GM12878 (cell line): Measurements from ENCODE around the gene MTF2. TPM values are rescaled to one million over a fixed set of nuclear protein-coding genes. Genes with fewer than 3 reads are reported as not detected.

Source experiments
- ATAC-seq: fragments of 200-7000 bp; cut with Tn5 transposase; 3 replicates; pipeline ENCODE4 v1.9.1; 2020; ENCODE audit warnings: mild to moderate bottlenecking, moderate library complexity
- BruUV-seq: library from RNA; stranded (reverse); fragments of 400-500 nt; replicated peaks from 2 replicates; lab custom pipeline; 2021; lab: Mats Ljungman, UMichigan
- CTCF ChIA-PET: fragments of 300-600 bp; sonication (Branson Sonifier 250); formaldehyde crosslinking; extraction: SDS; loops from one replicate; lab custom pipeline; 2021; ENCODE audit warnings: inconsistent platforms; lab: Yijun Ruan, JAX
- POLR2A ChIA-PET: fragments of 350-600 bp; formaldehyde crosslinking; extraction: SDS; loops from one replicate; lab custom pipeline; 2021; ENCODE audit warnings: inconsistent platforms; lab: Charles Lee
- RAD21 ChIA-PET: fragments of 300-600 bp; sonication (Branson Sonifier 250); formaldehyde crosslinking; loops from one replicate; lab custom pipeline; 2023; ENCODE audit warnings: antibody characterized with exemption; ENCODE audit not compliant: unreplicated experiment; lab: Charles Lee
- SMC1A ChIA-PET: fragments of 300-600 bp; sonication (Branson Sonifier 250); formaldehyde crosslinking; loops from one replicate; lab custom pipeline; 2023; ENCODE audit not compliant: unreplicated experiment, uncharacterized antibody; lab: Charles Lee
- DNase-seq: peaks from one replicate; pipeline ENCODE4 v3.0.0-alpha.2; 2011; ENCODE audit warnings: low read depth, low spot score
- FAIRE-seq: peaks from 3 replicates; lab custom pipeline; 2011; peaks lifted over from hg19 to GRCh38; lab: Jason Lieb, UNC
- H2AFZ ChIP-seq: 2 replicates; pipeline ENCODE4 v1.6.0; 2011; ENCODE audit warnings: low read depth, low read length, control low read depth; ENCODE audit not compliant: control insufficient read depth
- H3K27ac ChIP-seq: 2 replicates; pipeline ENCODE4 v1.5.1; 2011; ENCODE audit warnings: control low read depth; ENCODE audit not compliant: control insufficient read depth, insufficient read depth
- H3K27me3 ChIP-seq, 2 experiments: replicated peaks in 1 of 2; 2 replicates each; pipeline versions ENCODE4 v1.6.0 to v1.6.1; 2011; ENCODE audit warnings: low read length in 1 of 2; ENCODE audit not compliant: control insufficient read depth in 2 of 2, insufficient read depth in 2 of 2
- H3K36me3 ChIP-seq, 2 experiments: 2 replicates each; pipeline ENCODE4 v1.5.1; 2011; ENCODE audit warnings: low read length in 1 of 2; ENCODE audit not compliant: control insufficient read depth in 2 of 2, insufficient read depth in 2 of 2
- H3K4me1 ChIP-seq: 2 replicates; pipeline ENCODE4 v1.6.1; 2011; ENCODE audit warnings: mild to moderate bottlenecking, low read length, moderate library complexity, mixed read lengths; ENCODE audit not compliant: control insufficient read depth, insufficient read depth
- H3K4me2 ChIP-seq: 2 replicates; pipeline ENCODE4 v1.6.0; 2011; ENCODE audit warnings: control low read depth; ENCODE audit not compliant: control insufficient read depth, insufficient read depth
- H3K4me3 ChIP-seq: fragments of 200-600 bp; sonication (generic); 2 replicates; pipeline ENCODE4 v1.5.1; 2016
- H3K79me2 ChIP-seq: 2 replicates; pipeline ENCODE4 v1.6.0; 2011; ENCODE audit warnings: low read length; ENCODE audit not compliant: control insufficient read depth, insufficient read depth
- H3K9ac ChIP-seq: 2 replicates; pipeline ENCODE4 v1.8.0; 2011; ENCODE audit warnings: low read length, control low read depth, mixed read lengths; ENCODE audit not compliant: control insufficient read depth, insufficient read depth
- H3K9me3 ChIP-seq: replicated peaks from 3 replicates; pipeline ENCODE4 v1.5.1; 2011; ENCODE audit warnings: mild to moderate bottlenecking, low read length; ENCODE audit not compliant: control insufficient read depth, insufficient read depth
- H4K20me1 ChIP-seq: 2 replicates; pipeline ENCODE4 v1.6.0; 2011; ENCODE audit not compliant: control insufficient read depth, insufficient read depth
- BACH1 ChIP-seq: fragments of 450-650 bp; IDR thresholded peaks from 2 replicates; pipeline ENCODE4 v1.6.1; 2017; ENCODE audit warnings: mild to moderate bottlenecking, borderline replicate concordance
- CBX5 ChIP-seq: sonication (generic); IDR thresholded peaks from 2 replicates; pipeline ENCODE4 v1.6.1; 2016; ENCODE audit warnings: low read depth, moderate library complexity, mild to moderate bottlenecking, inconsistent platforms
- CTCF ChIP-seq, 3 experiments: IDR thresholded peaks in 2 of 3; conservative IDR thresholded peaks in 1 of 3; 2 replicates each; pipeline ENCODE4 v1.5.1; 2011; ENCODE audit warnings: low read depth in 3 of 3, low read length in 3 of 3, mild to moderate bottlenecking in 3 of 3, control low read depth in 2 of 3, moderate library complexity in 2 of 3, inconsistent platforms in 1 of 3, mixed read lengths in 1 of 3; ENCODE audit not compliant: control insufficient read depth in 2 of 3, insufficient read depth in 1 of 3; ENCODE audit errors: extremely low read depth in 1 of 3
- IKZF2 ChIP-seq, 2 experiments: fragments of 450-650 bp; IDR thresholded peaks; 2 replicates each; pipeline ENCODE4 v1.6.1; 2017; ENCODE audit warnings: mild to moderate bottlenecking in 2 of 2, moderate library complexity in 2 of 2
- NFXL1 ChIP-seq: fragments of 450-650 bp; IDR thresholded peaks from 2 replicates; pipeline ENCODE4 v1.6.1; 2017; ENCODE audit warnings: antibody characterized with exemption, mild to moderate bottlenecking, borderline replicate concordance
- POLR2A ChIP-seq: IDR thresholded peaks from 2 replicates; pipeline ENCODE4 v1.6.1; 2011; ENCODE audit warnings: low read depth, mild to moderate bottlenecking, low read length
- RB1 ChIP-seq: fragments of 450-650 bp; formaldehyde crosslinking; IDR thresholded peaks from 2 replicates; pipeline ENCODE4 v1.6.1; 2017; ENCODE audit warnings: mild to moderate bottlenecking, borderline replicate concordance
- TARDBP ChIP-seq: IDR thresholded peaks from 2 replicates; pipeline ENCODE4 v1.6.1; 2016; ENCODE audit warnings: borderline replicate concordance
- ZNF274 ChIP-seq: IDR thresholded peaks from one replicate; pipeline ENCODE4 v1.8.0; 2011; ENCODE audit not compliant: insufficient read length, insufficient read depth
- WGBS: methylation state at CpG from one replicate; pipeline ENCODE4 v1.1.6; 2016; ENCODE audit warnings: low lambda C conversion rate; ENCODE audit not compliant: insufficient replicate concordance, insufficient coverage; ENCODE audit errors: missing lambda C conversion rate; 5-methylcytosine and 5-hydroxymethylcytosine counted together
- in situ Hi-C: fragments of 300-500 bp; cut with MboI; formaldehyde crosslinking; loops from 9 replicates; pipeline ENCODE4 v1.14.3; 2018; ENCODE audit warnings: mixed read lengths
- intact Hi-C: fragments of 100-400 bp; cut with micrococcal nuclease; formaldehyde crosslinking; loops from one replicate; pipeline ENCODE4 v1.14.2; 2022; ENCODE audit not compliant: unreplicated experiment
- polyA plus RNA-seq, 11 experiments: library from polyadenylated mRNA; depleted of rRNA in 4 of 11; unstranded in 6 of 11; stranded (reverse) in 5 of 11; fragments of >200 nt; fragmentation: Nextera tagmentation in 4 of 11; fragmentation: Illumina TruSeq in 1 of 11; extraction: Ambion mirVana in 4 of 11; extraction: Trizol in 1 of 11; gene quantifications; 1 replicate in 1 of 11; 2 replicates in 10 of 11; pipeline versions ENCODE4 v1.2.1 to v1.2.3, GENCODE V29; 2011 to 2016; ENCODE audit warnings: inconsistent platforms in 2 of 11, missing spikeins in 2 of 11, low read depth in 1 of 11
- total RNA-seq, 4 experiments: library from RNA; depleted of rRNA in 3 of 4; stranded (reverse); fragments of >200 nt in 3 of 4; fragmentation: Illumina TruSeq in 1 of 4; extraction: Trizol in 1 of 4; gene quantifications; 2 replicates each; pipeline versions ENCODE4 v1.2.1 to v1.2.3, GENCODE V29; 2013 to 2021

MTF2 gene
- total and polyA plus RNA-seq, 10 of the 15 experiments (the other 5 are each of a cell fraction or from before 2014, with no cell fraction given), result 22.6 to 74.9 (median 42.8) TPM

- DNase-seq (no peak), FAIRE-seq (no peak), ATAC-seq (no peak)
- Histone ChIP-seq H3K9ac (no peak overlapping the region), H3K36me3 (peaks cover 2 to 24% of the 10 kb centered on the region in 2 experiments; a peak in 3 of 4 replicates), H3K79me2 (no peaks in the 10 kb centered on the region), H3K27ac (no peak overlapping the region), H3K9me3 (no peaks in the 10 kb centered on the region), H4K20me1 (no peaks in the 10 kb centered on the region), H3K4me3 (no peak overlapping the region), H3K4me1 (no peaks in the 10 kb centered on the region), H3K4me2 (no peak overlapping the region), H3K27me3 (no peaks in the 10 kb centered on the region), H2AFZ (no peak overlapping the region)
- intact Hi-C loops (loop anchor here (2.0 kb wide), 1 partner anchor 127 kb away; no protein-coding TSS in a partner anchor), in situ Hi-C loops (no loop called here)
- ChIA-PET CTCF (no interaction called here), SMC1A (no interaction called here), POLR2A (no interaction called here), RAD21 (no interaction called here)
- WGBS, result 88% methylated on average over 7 of the region's 7 CpGs
- TF ChIP-seq RB1 (no peak), POLR2A (0 out of 2 replicates have a peak, but pooled peaks have one; percentile 16)
- BruUV-seq, result TSS peak; percentile 17
These were observed 68.9 kb downstream of the MTF2 start for GRCh38 chr1:93148001-93148400.

- peaks cover 2 to 29% of the 10 kb centered on the region in 2 experiments for H3K36me3 ChIP-seq
- ChIA-PET CTCF (interaction anchor here (2.3 kb wide), 1 partner anchor 14 kb away, joined by 5 read pairs; no protein-coding TSS in a partner anchor), RAD21 (no interaction called here), POLR2A (no interaction called here), SMC1A (interaction anchor here (1.3 to 2.2 kb wide), 2 partner anchors 23 to 153 kb away, joined by 3 to 5 read pairs; no protein-coding TSS in a partner anchor)
- DNase-seq (no peak), FAIRE-seq (no peak), ATAC-seq (no peak)
- H3K4me3 ChIP-seq, result no peak overlapping the region
- WGBS, result 5% methylated on average over 1 of the region's 1 CpG
- H3K27ac ChIP-seq, result no peak overlapping the region
- no peaks in the 10 kb centered on the region for H3K79me2 ChIP-seq
- BruUV-seq, result no TSS peak
- no peaks in the 10 kb centered on the region for H3K27me3 ChIP-seq
- H3K4me1 ChIP-seq, result no peaks in the 10 kb centered on the region
- no peak overlapping the region for H3K9ac ChIP-seq
- in situ Hi-C loops, result no loop called here
- no peak for TF ChIP-seq CTCF (IDR thresholded peaks at IDR 0.05 in 2 of 3, conservative IDR thresholded peaks at IDR 0.05 in 1 of 3; ENCODE audit: control insufficient read depth in 2 of 3, extremely low read depth in 1 of 3, insufficient read depth in 1 of 3, low read depth in 3 of 3, low read length in 3 of 3)
- TF ChIP-seq CBX5, result no peak
- no peak for TF ChIP-seq TARDBP
- no peak for TF ChIP-seq IKZF2 (IDR thresholded peaks at IDR 0.05)
- no peak for TF ChIP-seq NFXL1
- TF ChIP-seq BACH1, result no peak
- no peak for TF ChIP-seq ZNF274
- no peaks in the 10 kb centered on the region for H4K20me1 ChIP-seq
- H2AFZ ChIP-seq, result no peak overlapping the region
- H3K9me3 ChIP-seq, result no peaks in the 10 kb centered on the region
- no peak overlapping the region for H3K4me2 ChIP-seq
- intact Hi-C loops, result no loop called here
These were observed 71.6 kb downstream of the MTF2 start for GRCh38 chr1:93150729-93151128.
